ENCODE data around the gene PRSS23.

The PRSS23 gene

DNA sequence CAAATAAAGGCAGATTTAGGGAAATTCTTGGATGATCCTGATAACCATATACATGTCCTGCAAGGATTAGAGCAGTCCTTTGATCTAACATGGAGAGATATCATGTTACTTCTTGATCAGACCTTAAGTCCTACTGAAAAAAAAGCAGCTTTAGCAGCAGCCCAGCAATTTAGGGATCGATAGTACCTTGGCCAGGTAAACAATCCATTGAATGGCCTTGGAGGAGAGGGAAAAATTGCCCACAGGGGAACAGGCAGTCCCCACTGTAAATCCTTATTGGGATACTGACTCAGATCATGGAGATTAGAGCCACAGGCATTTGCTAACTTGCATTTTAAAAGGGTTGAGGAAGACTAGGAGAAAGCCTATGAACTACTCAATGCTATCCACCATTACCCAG is 47.8 kb downstream of the PRSS23 start:
- peaks cover 23% of the 10 kb centered on the region for H3K36me3 ChIP-seq (ENCODE audit: insufficient read depth, low read length)
- no peak overlapping the region for H2AFZ ChIP-seq (ENCODE audit: low read depth, low read length)
- no peaks in the 10 kb centered on the region for H3K27me3 ChIP-seq (ENCODE audit: insufficient read depth, low read length)
- no peak overlapping the region for H3K4me3 ChIP-seq (ENCODE audit: low read length)
- H3K9me3 ChIP-seq (ENCODE audit: low read length): peaks cover 2% of the 10 kb centered on the region
- H3K4me1 ChIP-seq (ENCODE audit: insufficient read depth, low read length): no peaks in the 10 kb centered on the region

DNA sequence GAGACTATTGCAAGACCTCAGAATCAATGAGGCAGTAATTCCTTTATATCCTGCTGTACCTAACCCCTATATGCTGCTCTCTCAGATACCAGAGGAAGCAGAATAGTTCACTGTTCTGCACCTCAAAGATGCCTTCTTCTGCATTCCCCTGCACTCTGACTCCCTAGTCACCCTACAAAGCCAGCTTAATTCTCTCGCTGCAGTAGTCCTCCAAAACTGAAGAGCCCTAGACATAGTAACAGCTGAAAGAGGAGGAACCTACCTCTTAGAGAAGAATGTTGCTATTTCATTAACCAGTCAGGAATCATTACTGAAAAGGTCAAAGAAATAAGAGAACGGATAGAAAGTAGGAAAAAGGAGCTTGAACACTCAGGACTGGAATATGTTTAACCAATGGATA is 49.3 kb downstream of the PRSS23 start:
- Histone ChIP-seq H3K4me3 (ENCODE audit: low read length) (no peak overlapping the region), H3K9me3 (ENCODE audit: low read length) (peaks cover 2% of the 10 kb centered on the region), H3K27me3 (ENCODE audit: insufficient read depth, low read length) (no peaks in the 10 kb centered on the region), H3K36me3 (ENCODE audit: insufficient read depth, low read length) (peaks cover 21% of the 10 kb centered on the region), H3K4me1 (ENCODE audit: insufficient read depth, low read length) (no peaks in the 10 kb centered on the region), H2AFZ (ENCODE audit: low read depth, low read length) (no peak overlapping the region)
